B cell (primary cell): ENCODE results near the gene VAV2.

Source experiments
- CTCF ChIP-seq: fragments of 200-600 bp; IDR thresholded peaks from one replicate; pipeline ENCODE4 v1.8.0; 2022; ENCODE audit warnings: antibody characterized with exemption, mild to moderate bottlenecking
- EZH2 ChIP-seq: IDR thresholded peaks from 2 replicates; pipeline ENCODE4 v1.6.1; 2012; ENCODE audit warnings: borderline replicate concordance, low read depth, mild to moderate bottlenecking, moderate library complexity, low read length; ENCODE audit not compliant: insufficient read depth, poor library complexity, severe bottlenecking

GRCh38 chr9:133979921-133980863, 11.9 kb downstream of the VAV2 start:
- no peak for TF ChIP-seq CTCF
- TF ChIP-seq EZH2: no peak
